CD14-positive monocyte (primary cell): ENCODE results near the gene DYNLT4. TPM values are rescaled to one million over a fixed set of nuclear protein-coding genes. Genes with fewer than 3 reads are reported as not detected.
"Not testable (repeated sequence)": the region's sequence is repeated elsewhere in the genome, so short reads cannot be mapped to it uniquely, and the experiment has no call there.

Source experiments
- DNase-seq, 3 donors: peaks; one replicate each; pipeline ENCODE4 v3.0.0-alpha.2; 2011 to 2022
- H2AFZ ChIP-seq: 2 replicates; pipeline ENCODE4 v1.6.0; 2012; ENCODE audit warnings: mild to moderate bottlenecking, low read depth, low read length, inconsistent platforms; ENCODE audit not compliant: insufficient read depth, poor library complexity, severe bottlenecking
- H3K27ac ChIP-seq, 2 donors: 1 replicate in 1 of 2; 2 replicates in 1 of 2; pipeline ENCODE4 v1.5.1; 2012 to 2013; ENCODE audit warnings: low read length in 2 of 2, control low read depth in 1 of 2, inconsistent platforms in 1 of 2, low read depth in 1 of 2, mild to moderate bottlenecking in 1 of 2
- H3K27me3 ChIP-seq, 2 donors: one replicate each; pipeline versions ENCODE4 v1.6.0 to v1.6.1; 2011 to 2013; ENCODE audit warnings: low read length in 2 of 2; ENCODE audit not compliant: control insufficient read depth in 2 of 2, insufficient read depth in 2 of 2
- H3K36me3 ChIP-seq, 2 donors: replicated peaks in 1 of 2; 1 replicate in 1 of 2; 2 replicates in 1 of 2; pipeline versions ENCODE4 v1.5.1 to v1.6.1; 2012 to 2013; ENCODE audit warnings: low read length in 2 of 2, control low read depth in 1 of 2, inconsistent platforms in 1 of 2, mild to moderate bottlenecking in 1 of 2; ENCODE audit not compliant: insufficient read depth in 2 of 2, control insufficient read depth in 1 of 2
- H3K4me1 ChIP-seq, 2 donors: 1 replicate in 1 of 2; 2 replicates in 1 of 2; pipeline versions ENCODE4 v1.5.1 to v1.6.1; 2012 to 2013; ENCODE audit warnings: low read length in 2 of 2, control low read depth in 1 of 2, inconsistent platforms in 1 of 2, mild to moderate bottlenecking in 1 of 2, moderate library complexity in 1 of 2; ENCODE audit not compliant: insufficient read depth in 2 of 2, control insufficient read depth in 1 of 2
- H3K4me2 ChIP-seq: replicated peaks from 2 replicates; pipeline ENCODE3; 2012; ENCODE audit warnings: low read length, moderate library complexity, mild to moderate bottlenecking; ENCODE audit not compliant: poor library complexity, severe bottlenecking; ENCODE audit errors: extremely low read depth
- H3K4me3 ChIP-seq, 3 experiments: fragments of 200-600 bp in 1 of 3; sonication (generic) in 1 of 3; replicated peaks in 1 of 3; 1 replicate in 2 of 3; 2 replicates in 1 of 3; pipeline ENCODE4 v1.5.1; 2011 to 2013; ENCODE audit warnings: low read length in 3 of 3, mild to moderate bottlenecking in 3 of 3, control low read depth in 2 of 3, low read depth in 2 of 3, inconsistent platforms in 1 of 3, moderate library complexity in 1 of 3
- H3K79me2 ChIP-seq: 2 replicates; pipeline ENCODE4 v1.6.0; 2012; ENCODE audit warnings: mild to moderate bottlenecking, control low read depth, inconsistent platforms, low read length, moderate library complexity; ENCODE audit not compliant: insufficient read depth
- H3K9ac ChIP-seq: 2 replicates; pipeline ENCODE4 v1.6.0; 2017; ENCODE audit warnings: low read length, mild to moderate bottlenecking; ENCODE audit not compliant: insufficient read depth, poor library complexity, severe bottlenecking
- H3K9me3 ChIP-seq, 2 donors: replicated peaks in 1 of 2; 1 replicate in 1 of 2; 2 replicates in 1 of 2; pipeline versions ENCODE4 v1.5.1 to v1.6.1; 2012 to 2013; ENCODE audit warnings: low read length in 2 of 2, control low read depth in 1 of 2; ENCODE audit not compliant: control insufficient read depth in 1 of 2, insufficient read depth in 1 of 2
- H4K20me1 ChIP-seq: 2 replicates; pipeline ENCODE4 v1.6.0; 2012; ENCODE audit warnings: mild to moderate bottlenecking, low read length, control low read depth, moderate library complexity; ENCODE audit not compliant: insufficient read depth
- H3K27ac Mint-ChIP-seq, 7 donors: one replicate each; pipeline ENCODE4 v1.8.0; 2020; ENCODE audit warnings: mild to moderate bottlenecking in 7 of 7, mixed read lengths in 7 of 7, moderate library complexity in 6 of 7, inconsistent platforms in 2 of 7
- H3K27me3 Mint-ChIP-seq, 3 donors: one replicate each; pipeline ENCODE4 v1.8.0; 2021 to 2022; ENCODE audit warnings: low read depth in 3 of 3, mild to moderate bottlenecking in 3 of 3, mixed read lengths in 3 of 3, moderate library complexity in 3 of 3, inconsistent platforms in 1 of 3
- H3K36me3 Mint-ChIP-seq, 2 donors: one replicate each; pipeline ENCODE4 v1.8.0; 2020; ENCODE audit warnings: mixed read lengths in 2 of 2, inconsistent platforms in 1 of 2, mild to moderate bottlenecking in 1 of 2
- H3K4me1 Mint-ChIP-seq: one replicate; pipeline ENCODE4 v1.8.0; 2020; ENCODE audit warnings: mild to moderate bottlenecking, mixed read lengths
- H3K4me3 Mint-ChIP-seq, 2 donors: one replicate each; pipeline ENCODE4 v1.8.0; 2020; ENCODE audit warnings: mild to moderate bottlenecking in 2 of 2, mixed read lengths in 2 of 2, moderate library complexity in 1 of 2
- H3K9me3 Mint-ChIP-seq, 7 donors: one replicate each; pipeline ENCODE4 v1.8.0; 2020 to 2022; ENCODE audit warnings: mixed read lengths in 7 of 7, mild to moderate bottlenecking in 6 of 7, moderate library complexity in 6 of 7, inconsistent platforms in 2 of 7
- CTCF ChIP-seq: fragments of 200-600 bp; IDR thresholded peaks from one replicate; pipeline ENCODE4 v1.8.0; 2022; ENCODE audit warnings: antibody characterized with exemption, mild to moderate bottlenecking
- WGBS: methylation state at CpG from one replicate; pipeline ENCODE4 v1.1.5; 2013; ENCODE audit warnings: missing lambda C conversion rate; ENCODE audit not compliant: insufficient coverage; 5-methylcytosine and 5-hydroxymethylcytosine counted together
- intact Hi-C, 2 donors: fragments of 100-400 bp; cut with micrococcal nuclease; formaldehyde crosslinking; loops; one replicate each; pipeline versions ENCODE4 v1.15.0 to v1.15.1; 2023
- polyA plus RNA-seq, 3 donors: library from polyadenylated mRNA; depleted of rRNA in 1 of 3; unstranded in 2 of 3; stranded (reverse) in 1 of 3; fragments of 300-500 nt in 2 of 3; fragments of >200 nt in 1 of 3; fragmentation: Illumina TruSeq in 2 of 3; gene quantifications; 1 replicate in 2 of 3; 2 replicates in 1 of 3; pipeline ENCODE4 v1.2.3, GENCODE V29; 2012 to 2021

Gene DYNLT4
- polyA plus RNA-seq, 3 donors: 0.91 to 2.8 (median 2.2) TPM

GRCh38 chr1:44842486-44842861 lies 35.3 kb upstream of the DYNLT4 start:
- intact Hi-C loops: no loop called here
- no peaks in the 10 kb centered on the region for H3K79me2 ChIP-seq
- Mint-ChIP-seq H3K4me1 (peaks cover 7% of the 10 kb centered on the region), H3K9me3 (peaks cover 0 to 2% (median 2%) of the 10 kb centered on the region in 7 donors), H3K27me3 (peaks cover 23 to 29% (median 29%) of the 10 kb centered on the region in 3 donors), H3K27ac (no peak overlapping the region), H3K4me3 (peak overlapping the region; percentile 47 to 68), H3K36me3 (peaks cover 3 to 10% of the 10 kb centered on the region in 2 donors)
- no peaks in the 10 kb centered on the region for H3K36me3 ChIP-seq
- no peak for TF ChIP-seq CTCF
- no peaks in the 10 kb centered on the region for H4K20me1 ChIP-seq
- 86% methylated on average over 15 of the region's 16 CpGs for WGBS
- H3K4me3 ChIP-seq: peak overlapping the region in 1 of 3 experiments; percentile 57
- peaks cover 9 to 10% of the 10 kb centered on the region in 2 donors for H3K4me1 ChIP-seq
- DNase-seq: no peak
- peak overlapping the region; percentile 52 for H2AFZ ChIP-seq
- peak overlapping the region; percentile 68 for H3K4me2 ChIP-seq
- peaks cover 3 to 23% of the 10 kb centered on the region in 2 donors for H3K27me3 ChIP-seq
- H3K9ac ChIP-seq: peak overlapping the region; percentile 33
- H3K9me3 ChIP-seq: no peaks in the 10 kb centered on the region
- no peak overlapping the region for H3K27ac ChIP-seq

- peaks cover 18 to 19% of the 10 kb centered on the region in 2 donors for H3K4me1 ChIP-seq
- 100% methylated on average over 4 of the region's 4 CpGs for WGBS
- no peaks in the 10 kb centered on the region for H4K20me1 ChIP-seq
- no peak for TF ChIP-seq CTCF
- peaks cover 3 to 5% of the 10 kb centered on the region in 2 donors for H3K36me3 Mint-ChIP-seq
- peaks cover 17% of the 10 kb centered on the region for H3K4me1 Mint-ChIP-seq
- no peak for DNase-seq
- no peak overlapping the region for H3K4me3 Mint-ChIP-seq
- H3K4me2 ChIP-seq: no peak overlapping the region
- H3K27me3 Mint-ChIP-seq: peaks cover 23 to 30% (median 29%) of the 10 kb centered on the region in 3 donors
- H3K79me2 ChIP-seq: no peaks in the 10 kb centered on the region
- H3K9me3 ChIP-seq: no peaks in the 10 kb centered on the region
- no peak overlapping the region for H3K27ac Mint-ChIP-seq
- intact Hi-C loops: no loop called here
- no peak overlapping the region for H3K9ac ChIP-seq
- peaks cover 0 to 2% (median 0%) of the 10 kb centered on the region in 7 donors for H3K9me3 Mint-ChIP-seq
- H2AFZ ChIP-seq: no peak overlapping the region
- peaks cover 3 to 23% of the 10 kb centered on the region in 2 donors for H3K27me3 ChIP-seq
- H3K36me3 ChIP-seq: no peaks in the 10 kb centered on the region
- no peak overlapping the region for H3K27ac ChIP-seq
- H3K4me3 ChIP-seq: no peak overlapping the region
Measured at GRCh38 chr1:44839576-44839975, 32.4 kb upstream of the DYNLT4 start.

GRCh38 chr1:44838294-44838693 lies 31.1 kb upstream of the DYNLT4 start:
- H3K9me3 Mint-ChIP-seq, H3K79me2 ChIP-seq, H3K36me3 Mint-ChIP-seq, H3K4me3 Mint-ChIP-seq, H3K4me2 ChIP-seq, DNase-seq, intact Hi-C loops, H3K4me3 ChIP-seq, H3K27ac ChIP-seq, H4K20me1 ChIP-seq, H3K27ac Mint-ChIP-seq, H3K9me3 ChIP-seq, H3K9ac ChIP-seq, H3K36me3 ChIP-seq, H2AFZ ChIP-seq: not testable (repeated sequence)
- Mint-ChIP-seq H3K27me3 (peaks cover 13 to 21% (median 21%) of the 10 kb centered on the region in 3 donors), H3K4me1 (peaks cover 30% of the 10 kb centered on the region)
- Histone ChIP-seq H3K27me3 (peaks cover 3 to 16% of the 10 kb centered on the region in 2 donors), H3K4me1 (peaks cover 30% of the 10 kb centered on the region in 2 donors)
- WGBS: 95% methylated on average over 11 of the region's 11 CpGs
